Omental fat pad (tissue), 4 donors: Measurements from ENCODE around the gene ZNF319. TPM values are rescaled to one million over a fixed set of nuclear protein-coding genes. Genes with fewer than 3 reads are reported as not detected.

Experiments
- ATAC-seq: fragments of 150-250 bp; one replicate; pipeline ENCODE4 v1.9.1; 2016; ENCODE audit warnings: mild to moderate bottlenecking, moderate library complexity; ENCODE audit not compliant: low FRiP score
- DNase-seq: peaks from one replicate; pipeline ENCODE4 v3.0.0-alpha.2; 2019; ENCODE audit warnings: low spot score
- CTCF ChIP-seq, 3 donors: fragments of 450-650 bp; IDR thresholded peaks; one replicate each; pipeline ENCODE4 v1.5.1; 2016 to 2017; ENCODE audit warnings: antibody characterized with exemption in 3 of 3, mild to moderate bottlenecking in 3 of 3, moderate library complexity in 2 of 3
- total RNA-seq, 4 donors: library from RNA; depleted of rRNA; stranded (reverse); fragments of >200 nt; gene quantifications; one replicate each; pipeline ENCODE4 v1.1.0, GENCODE V29; 2016

ZNF319 gene
- total RNA-seq, 4 donors from 2014 or later = 3.2 to 9.1 (median 5.6) TPM

- no peak for TF ChIP-seq CTCF (IDR thresholded peaks at IDR 0.05)
- ATAC-seq (no peak), DNase-seq (no peak)
Measured at GRCh38 chr16:57992084-57992483, 8.4 kb downstream of the ZNF319 start.

GRCh38 chr16:57991551-57992059 lies 8.9 kb downstream of the ZNF319 start:
- no peak for ATAC-seq
- TF ChIP-seq CTCF (IDR thresholded peaks at IDR 0.05) = no peak
- no peak for DNase-seq

- DNase-seq (no peak), ATAC-seq (no peak)
- TF ChIP-seq CTCF (IDR thresholded peaks at IDR 0.05) = no peak
Measured at GRCh38 chr16:57988929-57989328, 11.5 kb downstream of the ZNF319 start.

- DNase-seq = no peak
- TF ChIP-seq CTCF (IDR thresholded peaks at IDR 0.05) = no peak
Measured at GRCh38 chr16:57987441-57988177, 12.9 kb downstream of the ZNF319 start.

GRCh38 chr16:57986196-57986595 lies 14.3 kb downstream of the ZNF319 start:
- no peak for DNase-seq
- ATAC-seq = no peak
- no peak for TF ChIP-seq CTCF (IDR thresholded peaks at IDR 0.05)

More at GRCh38 chr16:57987441-57988177, 12.9 kb downstream of the ZNF319 start:
- ATAC-seq = no peak

- ATAC-seq (peak; percentile 73), DNase-seq (no peak)
- TF ChIP-seq CTCF (IDR thresholded peaks at IDR 0.05) = no peak
Measured at GRCh38 chr16:57985204-57986181, 15.0 kb downstream of the ZNF319 start.
